Measurements from ENCODE around the gene SP8. TPM values are rescaled to one million over a fixed set of nuclear protein-coding genes. Genes with fewer than 3 reads are reported as not detected.

Gene SP8
- total RNA-seq, 1 donor from 2014 or later: 1.1 TPM

DNA sequence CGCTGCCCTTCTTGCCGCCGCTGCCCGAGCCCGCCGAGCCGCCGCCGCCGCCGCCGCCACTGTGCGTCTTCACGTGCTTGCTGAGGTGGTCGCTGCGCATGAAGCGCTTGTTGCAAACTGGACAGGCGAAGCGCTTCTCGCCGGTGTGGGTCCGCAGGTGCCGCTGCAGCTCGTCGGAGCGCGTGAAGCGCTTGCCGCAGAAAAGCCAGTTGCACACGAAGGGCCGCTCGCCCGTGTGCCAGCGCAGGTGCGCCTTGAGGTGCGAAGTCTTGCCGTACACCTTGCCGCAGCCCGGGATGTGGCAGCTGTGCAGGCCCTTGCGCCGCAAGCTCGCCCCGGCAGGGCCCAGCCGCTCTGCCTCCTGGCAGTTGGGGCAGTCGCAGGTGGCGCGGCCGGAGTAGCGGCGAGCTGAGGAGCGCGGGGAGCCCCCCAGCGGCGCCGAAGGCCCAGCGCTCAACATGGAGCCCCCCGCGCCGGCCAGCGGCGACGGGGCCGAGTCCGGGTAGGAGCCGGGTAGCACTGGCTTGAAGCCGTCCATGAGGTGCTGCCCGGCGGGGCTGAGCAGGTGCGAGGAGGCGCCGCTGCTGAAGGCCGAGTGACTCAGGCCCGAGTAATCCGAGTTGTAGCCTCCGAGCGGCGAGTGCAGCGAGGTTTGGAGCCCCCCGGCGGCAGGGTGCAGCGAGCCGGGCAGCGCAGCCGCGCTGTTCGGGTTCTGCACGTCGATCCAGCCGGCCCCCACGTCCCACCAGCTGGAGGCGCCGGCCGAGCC, 2.1 kb downstream of the SP8 start:
- H3K27me3 Mint-ChIP-seq: peaks cover 85% of the 10 kb centered on the region
- H3K4me3 Mint-ChIP-seq (ENCODE audit: low read depth): peak overlapping the region; percentile 38
- TF ChIP-seq, protein P1, sequence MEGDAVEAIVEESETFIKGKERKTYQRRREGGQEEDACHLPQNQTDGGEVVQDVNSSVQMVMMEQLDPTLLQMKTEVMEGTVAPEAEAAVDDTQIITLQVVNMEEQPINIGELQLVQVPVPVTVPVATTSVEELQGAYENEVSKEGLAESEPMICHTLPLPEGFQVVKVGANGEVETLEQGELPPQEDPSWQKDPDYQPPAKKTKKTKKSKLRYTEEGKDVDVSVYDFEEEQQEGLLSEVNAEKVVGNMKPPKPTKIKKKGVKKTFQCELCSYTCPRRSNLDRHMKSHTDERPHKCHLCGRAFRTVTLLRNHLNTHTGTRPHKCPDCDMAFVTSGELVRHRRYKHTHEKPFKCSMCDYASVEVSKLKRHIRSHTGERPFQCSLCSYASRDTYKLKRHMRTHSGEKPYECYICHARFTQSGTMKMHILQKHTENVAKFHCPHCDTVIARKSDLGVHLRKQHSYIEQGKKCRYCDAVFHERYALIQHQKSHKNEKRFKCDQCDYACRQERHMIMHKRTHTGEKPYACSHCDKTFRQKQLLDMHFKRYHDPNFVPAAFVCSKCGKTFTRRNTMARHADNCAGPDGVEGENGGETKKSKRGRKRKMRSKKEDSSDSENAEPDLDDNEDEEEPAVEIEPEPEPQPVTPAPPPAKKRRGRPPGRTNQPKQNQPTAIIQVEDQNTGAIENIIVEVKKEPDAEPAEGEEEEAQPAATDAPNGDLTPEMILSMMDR (IDR thresholded peaks at IDR 0.05; ENCODE audit: unreplicated experiment): peak; percentile 48
- no peak for DNase-seq (ENCODE audit: low spot score, unreplicated experiment)
- no peak overlapping the region for H3K27ac Mint-ChIP-seq
- H3K9me3 Mint-ChIP-seq (ENCODE audit: low read depth): no peaks in the 10 kb centered on the region
- H3K4me1 Mint-ChIP-seq (ENCODE audit: low read depth): peaks cover 17% of the 10 kb centered on the region
- H3K36me3 Mint-ChIP-seq (ENCODE audit: insufficient read depth): no peaks in the 10 kb centered on the region

DNA sequence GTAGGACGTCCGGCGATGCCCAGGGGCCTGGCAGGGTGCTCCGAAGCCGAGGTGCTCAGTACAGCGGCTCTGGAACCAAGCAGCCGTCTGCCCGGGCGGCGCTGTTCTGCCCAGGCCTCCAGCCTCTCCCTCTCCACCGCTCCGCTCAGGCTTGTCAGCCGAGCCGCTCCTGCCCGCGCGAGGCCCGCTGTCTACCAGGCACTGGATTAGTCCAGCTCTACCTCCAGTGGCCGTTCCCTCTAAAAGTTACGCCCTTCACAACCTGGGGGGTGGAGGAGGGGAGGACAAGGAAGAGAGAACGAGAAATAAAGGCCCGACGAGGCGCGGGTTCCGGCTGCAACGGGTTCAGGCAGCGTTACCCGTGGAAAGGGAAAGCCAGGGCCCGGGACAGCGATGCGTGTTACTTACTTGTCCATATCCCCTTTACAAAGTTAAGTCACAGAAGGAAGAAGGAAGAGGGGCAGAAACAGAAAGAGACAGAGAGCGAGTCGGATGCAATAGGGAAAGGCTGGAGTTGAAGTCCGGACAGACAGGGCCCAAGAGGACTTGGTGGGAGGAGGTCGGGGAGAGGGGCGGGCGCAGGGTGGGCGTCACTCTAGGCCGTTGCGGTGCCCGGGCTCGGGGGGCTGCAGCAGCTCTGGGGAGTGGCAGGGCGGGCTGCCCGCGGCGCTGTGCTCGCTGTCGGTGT, 2.8 kb downstream of the SP8 start:
- Mint-ChIP-seq H3K27ac (peak overlapping the region; percentile 96), H3K4me3 (ENCODE audit: low read depth) (peak overlapping the region; percentile 65), H3K36me3 (ENCODE audit: insufficient read depth) (no peaks in the 10 kb centered on the region), H3K27me3 (peaks cover 86% of the 10 kb centered on the region), H3K9me3 (ENCODE audit: low read depth) (no peaks in the 10 kb centered on the region), H3K4me1 (ENCODE audit: low read depth) (peaks cover 17% of the 10 kb centered on the region)
- TF ChIP-seq, protein P1 (IDR thresholded peaks at IDR 0.05; ENCODE audit: unreplicated experiment): peak; percentile 19
- no peak for DNase-seq (ENCODE audit: low spot score, unreplicated experiment)

DNA sequence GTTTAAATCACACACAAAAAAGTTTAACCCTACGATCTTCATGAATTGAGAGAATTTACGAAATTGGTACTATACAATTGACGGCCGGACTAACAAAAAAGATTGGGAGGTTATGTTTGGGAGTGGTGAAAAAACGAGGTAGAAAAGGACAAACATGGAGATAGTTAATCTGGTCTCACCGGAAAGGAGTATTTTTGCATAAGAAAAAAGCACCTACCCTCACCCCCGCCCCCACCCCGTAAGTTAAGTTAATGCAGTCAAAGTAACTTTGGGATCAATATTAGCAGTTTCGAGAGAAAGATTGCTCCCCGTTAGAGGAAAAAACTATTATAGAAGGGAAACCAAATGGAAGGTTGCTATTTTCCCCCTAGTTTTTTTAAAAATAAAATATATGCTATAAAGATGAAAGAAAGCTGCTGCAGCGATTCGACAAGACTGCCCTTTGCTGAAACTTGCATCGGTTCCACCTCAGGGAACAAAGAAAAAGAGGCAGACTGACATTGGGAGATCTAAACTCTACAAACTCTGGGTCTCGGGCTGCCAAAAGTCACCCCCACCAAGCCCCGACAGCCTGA, 3.5 kb downstream of the SP8 start:
- Mint-ChIP-seq H3K27ac (no peak overlapping the region), H3K4me1 (ENCODE audit: low read depth) (peaks cover 17% of the 10 kb centered on the region), H3K27me3 (peaks cover 85% of the 10 kb centered on the region), H3K4me3 (ENCODE audit: low read depth) (peak overlapping the region; percentile 65), H3K9me3 (ENCODE audit: low read depth) (no peaks in the 10 kb centered on the region), H3K36me3 (ENCODE audit: insufficient read depth) (no peaks in the 10 kb centered on the region)
- DNase-seq (ENCODE audit: low spot score, unreplicated experiment): no peak
- TF ChIP-seq, protein P1 (IDR thresholded peaks at IDR 0.05; ENCODE audit: unreplicated experiment): no peak

DNA sequence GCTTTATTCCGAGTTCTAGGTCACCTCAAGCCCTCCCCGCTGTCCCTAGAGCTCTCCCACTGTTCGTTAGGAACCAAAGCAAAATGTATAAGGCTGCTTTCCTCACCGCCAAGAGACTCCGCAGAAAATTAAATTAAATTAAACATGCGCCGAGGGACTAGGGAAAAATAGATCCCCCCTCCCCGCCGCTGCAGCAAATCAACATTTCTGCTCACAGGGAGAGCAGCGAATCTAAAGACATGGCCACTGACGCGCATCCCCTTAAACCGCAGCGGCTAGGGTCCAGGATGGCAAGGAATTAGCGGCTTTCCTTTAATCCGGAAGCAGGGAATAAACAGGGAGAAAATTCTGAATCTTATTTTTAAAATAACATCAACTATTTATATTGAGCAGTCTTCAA, 7.6 kb downstream of the SP8 start:
- H3K27ac Mint-ChIP-seq: no peak overlapping the region
- H3K4me3 Mint-ChIP-seq (ENCODE audit: low read depth): peak overlapping the region; percentile 40
- H3K36me3 Mint-ChIP-seq (ENCODE audit: insufficient read depth): no peaks in the 10 kb centered on the region
- TF ChIP-seq, protein P1 (IDR thresholded peaks at IDR 0.05; ENCODE audit: unreplicated experiment): no peak
- H3K27me3 Mint-ChIP-seq: peaks cover 90% of the 10 kb centered on the region
- no peak for DNase-seq (ENCODE audit: low spot score, unreplicated experiment)
- no peaks in the 10 kb centered on the region for H3K9me3 Mint-ChIP-seq (ENCODE audit: low read depth)
- H3K4me1 Mint-ChIP-seq (ENCODE audit: low read depth): peaks cover 8% of the 10 kb centered on the region

DNA sequence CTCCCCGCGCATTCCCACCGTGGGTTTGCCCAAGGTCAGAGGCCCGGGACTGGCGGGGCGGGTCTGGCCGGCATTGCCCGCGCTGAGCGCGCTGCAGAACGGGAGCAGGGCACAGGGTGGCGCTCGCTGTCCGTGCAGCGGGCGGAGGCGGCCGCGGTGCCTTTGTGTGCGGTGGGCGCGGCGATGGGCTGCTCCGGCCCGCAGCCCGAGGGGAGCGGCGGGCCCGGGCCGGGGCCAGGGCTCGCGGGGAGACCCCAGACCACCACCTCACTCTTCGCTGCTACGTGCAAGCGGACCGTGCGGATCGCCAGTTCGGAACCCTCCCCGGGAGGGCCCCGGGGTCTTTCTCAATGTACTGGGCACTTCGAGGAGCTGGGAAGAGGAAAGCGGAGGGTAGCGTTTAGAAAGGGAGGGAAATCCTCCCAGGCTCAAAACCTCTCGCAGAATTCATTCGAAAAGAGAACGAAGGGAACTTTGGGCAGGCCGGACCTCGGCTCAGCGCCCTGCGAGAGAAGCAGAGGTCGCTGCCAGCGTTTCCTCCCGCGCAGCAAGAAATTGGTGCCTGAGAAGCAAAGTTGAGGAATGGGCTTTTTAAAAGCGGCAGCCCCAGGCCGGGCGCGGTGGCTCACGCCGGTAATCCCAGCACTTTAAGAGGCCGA, 8.5 kb downstream of the SP8 start:
- peak overlapping the region; percentile 52 for H3K27ac Mint-ChIP-seq
- no peaks in the 10 kb centered on the region for H3K36me3 Mint-ChIP-seq (ENCODE audit: insufficient read depth)
- H3K4me3 Mint-ChIP-seq (ENCODE audit: low read depth): peak overlapping the region; percentile 65

More for the DNA sequence above, 8.5 kb downstream of the SP8 start:
- DNase-seq (ENCODE audit: low spot score, unreplicated experiment): peak; percentile 79
- Mint-ChIP-seq H3K27me3 (peaks cover 84% of the 10 kb centered on the region), H3K4me1 (ENCODE audit: low read depth) (peaks cover 6% of the 10 kb centered on the region), H3K9me3 (ENCODE audit: low read depth) (no peaks in the 10 kb centered on the region)
- TF ChIP-seq, protein P1 (IDR thresholded peaks at IDR 0.05; ENCODE audit: unreplicated experiment): peak; percentile 84
